PC-9 (cell line): ENCODE results near the gene ACAD11. TPM values are rescaled to one million over a fixed set of nuclear protein-coding genes. Genes with fewer than 3 reads are reported as not detected.

ENCODE experiments used
- BruUV-seq: library from RNA; stranded (reverse); fragments of 400-500 nt; replicated peaks from 2 replicates; lab custom pipeline; 2021; lab: Mats Ljungman, UMichigan
- CTCF ChIA-PET: fragments of 300-600 bp; sonication (Branson Sonifier 250); formaldehyde crosslinking; loops from one replicate; lab custom pipeline; 2022; ENCODE audit warnings: antibody characterized with exemption; lab: Charles Lee
- POLR2A ChIA-PET: fragments of 300-600 bp; sonication (Branson Sonifier 250); formaldehyde crosslinking; loops from one replicate; lab custom pipeline; 2022; ENCODE audit warnings: antibody characterized with exemption; ENCODE audit not compliant: unreplicated experiment; lab: Charles Lee
- DNase-seq, 2 experiments: peaks; one replicate each; pipeline versions ENCODE4 v3.0.0 to v3.0.0-alpha.2; 2015 to 2022; ENCODE audit warnings: mixed read lengths in 1 of 2
- H2AFZ ChIP-seq: fragments of 200-600 bp; sonication (generic); 2 replicates; pipeline ENCODE4 v1.8.1; 2017; ENCODE audit warnings: antibody characterized with exemption
- H3F3A ChIP-seq: fragments of 200-600 bp; sonication (generic); 2 replicates; pipeline ENCODE4 v1.8.1; 2017; ENCODE audit warnings: antibody characterized with exemption, mild to moderate bottlenecking, low read depth; ENCODE audit not compliant: insufficient read depth
- H3K27ac ChIP-seq: fragments of 200-600 bp; sonication (generic); 2 replicates; pipeline ENCODE4 v1.6.1; 2016; ENCODE audit warnings: mixed run types
- H3K27me3 ChIP-seq: fragments of 200-600 bp; sonication (generic); 2 replicates; pipeline ENCODE4 v1.6.1; 2016; ENCODE audit warnings: low read depth, mixed run types; ENCODE audit not compliant: insufficient read depth
- H3K36me3 ChIP-seq: fragments of 200-600 bp; sonication (generic); 2 replicates; pipeline ENCODE4 v1.6.1; 2016; ENCODE audit warnings: low read depth, mixed run types
- H3K4me1 ChIP-seq: fragments of 200-600 bp; sonication (generic); replicated peaks from 2 replicates; pipeline ENCODE4 v1.6.1; 2016; ENCODE audit warnings: mixed run types; ENCODE audit not compliant: insufficient read depth
- H3K4me2 ChIP-seq: fragments of 200-600 bp; sonication (generic); 2 replicates; pipeline ENCODE4 v1.6.1; 2017; ENCODE audit warnings: mixed run types
- H3K4me3 ChIP-seq: fragments of 200-600 bp; sonication (generic); 2 replicates; pipeline ENCODE4 v1.6.1; 2016; ENCODE audit warnings: mixed run types
- H3K79me2 ChIP-seq: fragments of 200-600 bp; sonication (generic); 2 replicates; pipeline ENCODE4 v1.6.1; 2017; ENCODE audit warnings: low read depth, mixed run types
- H3K9me2 ChIP-seq: fragments of 200-600 bp; sonication (generic); 2 replicates; pipeline ENCODE4 v1.8.1; 2017; ENCODE audit warnings: mild to moderate bottlenecking; ENCODE audit not compliant: insufficient read depth
- H3K9me3 ChIP-seq: fragments of 200-600 bp; sonication (generic); 2 replicates; pipeline ENCODE4 v1.8.1; 2016; ENCODE audit warnings: low read depth; ENCODE audit not compliant: insufficient read depth
- H4K20me1 ChIP-seq: fragments of 200-600 bp; sonication (generic); 2 replicates; pipeline ENCODE4 v1.8.1; 2017; ENCODE audit not compliant: insufficient read depth
- EZH2 ChIP-seq: fragments of 200-600 bp; sonication (generic); IDR thresholded peaks from 2 replicates; pipeline ENCODE4 v1.8.0; 2017; ENCODE audit warnings: antibody characterized with exemption, low read depth
- intact Hi-C: fragments of 100-400 bp; cut with micrococcal nuclease; formaldehyde crosslinking; loops from one replicate; pipeline ENCODE4 v1.10.0; 2022; ENCODE audit not compliant: unreplicated experiment
- total RNA-seq: library from RNA; stranded (reverse); gene quantifications from 2 replicates; pipeline ENCODE4 v1.2.3, GENCODE V29; 2021
- TF ChIP-seq, protein P1 (sequence below): fragments of 200-600 bp; sonication (generic); conservative IDR thresholded peaks from 2 replicates; pipeline ENCODE4 v1.6.1; 2017; ENCODE audit warnings: mixed run types, antibody characterized with exemption, mild to moderate bottlenecking, moderate library complexity

ACAD11 gene
- total RNA-seq, 1 experiment from 2014 or later, result 13.2 TPM

DNA sequence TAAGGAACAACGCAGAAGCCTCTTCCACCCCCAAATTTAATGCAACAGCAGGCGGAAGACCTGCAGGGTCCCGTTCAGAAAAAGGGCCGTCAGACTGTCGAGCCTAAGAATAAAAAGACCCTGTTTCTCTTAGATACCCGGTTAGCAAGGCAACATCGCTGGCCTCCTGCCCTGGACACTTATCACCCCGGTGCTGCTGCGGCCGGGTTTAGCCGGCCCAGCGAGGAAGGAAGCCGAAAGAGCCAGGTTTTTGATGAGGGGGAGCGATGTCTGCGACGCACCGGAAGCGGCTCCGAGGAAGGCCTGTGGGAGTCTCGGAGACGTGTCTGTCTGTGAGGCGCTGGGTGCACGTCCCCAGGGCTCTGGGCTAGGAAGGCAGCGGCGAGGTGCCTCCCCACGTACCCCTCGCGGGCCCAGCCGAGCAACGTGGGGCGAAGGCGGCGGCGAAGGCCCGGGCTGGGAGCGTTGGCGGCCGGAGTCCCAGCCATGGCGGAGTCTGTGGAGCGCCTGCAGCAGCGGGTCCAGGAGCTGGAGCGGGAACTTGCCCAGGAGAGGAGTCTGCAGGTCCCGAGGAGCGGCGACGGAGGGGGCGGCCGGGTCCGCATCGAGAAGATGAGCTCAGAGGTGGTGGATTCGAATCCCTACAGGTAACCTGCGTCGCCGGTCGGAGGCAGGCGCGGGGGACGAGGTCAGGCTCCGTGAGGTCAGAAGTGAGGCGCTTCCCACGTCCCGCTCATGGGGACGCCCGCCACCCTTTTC, 622 bp upstream of the ACAD11 start, which contains the start of gene UBA5:
Gene UBA5 (plus strand): TSS at position 278 of the 759 bp plus-strand sequence. CDS start 209 bp downstream, at position 487.
- ChIA-PET CTCF (interaction anchor here (0.6 kb wide), 1 partner anchor 1981 kb away, joined by 4 read pairs; no protein-coding TSS in a partner anchor), POLR2A (interaction anchor here (0.7 kb wide), 1 partner anchor 584 kb away, joined by 3 read pairs; no protein-coding TSS in a partner anchor)
- H3K9me2 ChIP-seq, result no peaks in the 10 kb centered on the region
- 0 out of 2 replicates have a peak, but pooled peaks cover 4% of the 10 kb centered on the region for H4K20me1 ChIP-seq
- peak within 1 kb of the TSS; percentile 70 for H3K27ac ChIP-seq
- H3F3A ChIP-seq, result peaks cover 10% of the 10 kb centered on the region; the same call in 1 of the 2 replicates
- BruUV-seq, result no TSS peak
- peak; percentile 52 to 70 for DNase-seq
- peak within 1 kb of the TSS; percentile 82 for H3K4me3 ChIP-seq
- no peaks in the 10 kb centered on the region for H3K27me3 ChIP-seq
- H3K4me1 ChIP-seq, result peaks cover 23% of the 10 kb centered on the region
- peaks cover 44% of the 10 kb centered on the region for H3K79me2 ChIP-seq
- TF ChIP-seq EZH2, result no peak
- TF ChIP-seq, protein P1, sequence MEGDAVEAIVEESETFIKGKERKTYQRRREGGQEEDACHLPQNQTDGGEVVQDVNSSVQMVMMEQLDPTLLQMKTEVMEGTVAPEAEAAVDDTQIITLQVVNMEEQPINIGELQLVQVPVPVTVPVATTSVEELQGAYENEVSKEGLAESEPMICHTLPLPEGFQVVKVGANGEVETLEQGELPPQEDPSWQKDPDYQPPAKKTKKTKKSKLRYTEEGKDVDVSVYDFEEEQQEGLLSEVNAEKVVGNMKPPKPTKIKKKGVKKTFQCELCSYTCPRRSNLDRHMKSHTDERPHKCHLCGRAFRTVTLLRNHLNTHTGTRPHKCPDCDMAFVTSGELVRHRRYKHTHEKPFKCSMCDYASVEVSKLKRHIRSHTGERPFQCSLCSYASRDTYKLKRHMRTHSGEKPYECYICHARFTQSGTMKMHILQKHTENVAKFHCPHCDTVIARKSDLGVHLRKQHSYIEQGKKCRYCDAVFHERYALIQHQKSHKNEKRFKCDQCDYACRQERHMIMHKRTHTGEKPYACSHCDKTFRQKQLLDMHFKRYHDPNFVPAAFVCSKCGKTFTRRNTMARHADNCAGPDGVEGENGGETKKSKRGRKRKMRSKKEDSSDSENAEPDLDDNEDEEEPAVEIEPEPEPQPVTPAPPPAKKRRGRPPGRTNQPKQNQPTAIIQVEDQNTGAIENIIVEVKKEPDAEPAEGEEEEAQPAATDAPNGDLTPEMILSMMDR, result 0 out of 2 replicates have a peak, but pooled peaks have one; percentile 13
- 0 out of 2 replicates have a peak, but pooled peaks cover 3% of the 10 kb centered on the region for H3K36me3 ChIP-seq
- H2AFZ ChIP-seq, result peak within 1 kb of the TSS; percentile 97
- no peaks in the 10 kb centered on the region for H3K9me3 ChIP-seq
- intact Hi-C loops, result no loop called here
- H3K4me2 ChIP-seq, result peak within 1 kb of the TSS; percentile 94

DNA sequence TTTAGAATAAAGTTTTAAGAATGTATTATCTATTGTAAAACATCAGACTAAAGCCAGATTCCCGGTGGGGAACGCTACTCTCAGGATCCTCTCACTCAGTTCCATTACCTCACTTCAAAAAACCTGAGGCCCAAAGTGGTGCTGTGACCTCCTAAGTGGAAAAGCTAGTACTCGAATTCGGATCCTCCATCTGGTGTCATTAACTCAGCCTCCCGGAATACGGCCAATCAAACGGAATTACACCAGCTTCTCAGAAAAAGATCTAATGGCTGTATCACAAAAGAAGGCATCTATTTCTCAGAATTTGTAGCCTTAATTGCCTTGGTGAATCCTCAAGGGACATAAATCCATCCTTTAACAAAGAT, 627 bp downstream of the ACAD11 start:
- H3K9me2 ChIP-seq, result no peaks in the 10 kb centered on the region
- peaks cover 10% of the 10 kb centered on the region; the same call in 1 of the 2 replicates for H3F3A ChIP-seq
- intact Hi-C loops, result no loop called here
- H3K4me3 ChIP-seq, result peak overlapping the region; percentile 82
- no peaks in the 10 kb centered on the region for H4K20me1 ChIP-seq
- ChIA-PET CTCF (no interaction called here), POLR2A (interaction anchor here (0.7 kb wide), 2 partner anchors 25 to 1829 kb away, joined by 4 to 5 read pairs; no protein-coding TSS in a partner anchor)
- peak overlapping the region; percentile 97 for H2AFZ ChIP-seq
- BruUV-seq, result no TSS peak
- H3K27ac ChIP-seq, result peak overlapping the region; percentile 70
- H3K4me1 ChIP-seq, result peaks cover 23% of the 10 kb centered on the region
- peaks cover 43% of the 10 kb centered on the region for H3K79me2 ChIP-seq
- no peaks in the 10 kb centered on the region for H3K27me3 ChIP-seq
- H3K9me3 ChIP-seq, result no peaks in the 10 kb centered on the region
- H3K4me2 ChIP-seq, result peak overlapping the region; percentile 94
- H3K36me3 ChIP-seq, result no peaks in the 10 kb centered on the region
- no peak for DNase-seq
- TF ChIP-seq EZH2, result no peak
- TF ChIP-seq, protein P1, result no peak

DNA sequence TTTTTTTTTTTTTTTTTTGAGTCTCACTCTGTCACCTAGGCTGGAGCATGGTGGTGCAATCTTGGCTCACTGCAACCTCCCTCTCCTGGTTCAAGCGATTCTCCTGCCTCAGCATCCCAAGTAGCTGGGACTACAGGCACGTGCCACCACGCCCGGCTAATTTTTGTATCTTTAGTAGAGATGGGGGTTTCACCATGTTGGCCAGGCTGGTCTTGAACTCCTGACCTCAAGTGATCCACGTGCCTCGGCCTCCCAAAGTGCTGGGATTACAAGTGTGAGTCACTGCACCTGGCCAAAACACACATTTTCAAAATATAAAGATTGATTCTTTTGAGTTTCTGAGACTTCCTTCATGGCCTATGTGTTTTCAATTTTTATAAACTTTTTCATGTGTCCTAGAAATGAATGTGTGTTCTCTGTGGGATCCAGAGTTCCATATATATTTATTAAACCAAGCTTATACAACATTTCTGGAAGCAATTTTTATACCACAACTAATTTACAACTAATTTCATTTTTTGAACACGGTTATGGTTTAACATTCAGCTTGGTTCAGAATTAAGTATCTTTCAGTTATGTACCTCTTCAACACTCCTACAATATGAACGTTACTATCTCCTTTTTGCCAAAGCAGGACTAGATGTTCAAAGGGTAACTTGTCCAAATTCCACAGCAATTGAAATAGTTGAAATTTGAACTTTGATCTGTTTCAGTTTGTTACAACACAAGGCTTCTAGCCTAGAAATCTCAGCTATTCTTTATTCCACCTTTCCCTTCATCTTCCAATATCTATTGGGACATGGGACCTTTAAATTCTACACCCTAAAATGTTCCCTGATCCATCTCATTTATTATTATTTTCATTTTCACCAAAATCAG, 1.5 kb downstream of the ACAD11 start:
- intact Hi-C loops, result no loop called here
- peaks cover 34% of the 10 kb centered on the region for H3K79me2 ChIP-seq
- ChIA-PET CTCF (no interaction called here), POLR2A (interaction anchor here (0.6 kb wide), 1 partner anchor 40 kb away, joined by 3 read pairs; no protein-coding TSS in a partner anchor)
- no peaks in the 10 kb centered on the region for H3K27me3 ChIP-seq
- no peak for DNase-seq
- peaks cover 10% of the 10 kb centered on the region; the same call in 1 of the 2 replicates for H3F3A ChIP-seq
- H3K9me3 ChIP-seq, result no peaks in the 10 kb centered on the region
- no peak overlapping the region for H2AFZ ChIP-seq
- no peaks in the 10 kb centered on the region for H4K20me1 ChIP-seq
- no peak overlapping the region for H3K27ac ChIP-seq
- peak overlapping the region; percentile 82; the same call in 1 of the 2 replicates for H3K4me3 ChIP-seq
- no TSS peak for BruUV-seq
- H3K4me1 ChIP-seq, result peaks cover 26% of the 10 kb centered on the region
- no peaks in the 10 kb centered on the region for H3K9me2 ChIP-seq
- no peak for TF ChIP-seq EZH2
- TF ChIP-seq, protein P1, result no peak
- no peaks in the 10 kb centered on the region for H3K36me3 ChIP-seq
- peak overlapping the region; percentile 94 for H3K4me2 ChIP-seq
